HG03095 (cell line): ENCODE measurements around the gene FOXF1.

ENCODE experiments used
- ATAC-seq: cut with Tn5 transposase; IDR thresholded peaks from one replicate; pipeline ENCODE4 v1.9.1; 2021; ENCODE audit warnings: moderate library complexity; ENCODE audit not compliant: unreplicated experiment

FOXF1 gene

GRCh38 chr16:86515777-86516622 lies 5.7 kb downstream of the FOXF1 start:
- ATAC-seq = no peak

- ATAC-seq = no peak
Measured at GRCh38 chr16:86516623-86517003, 6.3 kb downstream of the FOXF1 start.

GRCh38 chr16:86517033-86517432 lies 6.7 kb downstream of the FOXF1 start:
- ATAC-seq = no peak

GRCh38 chr16:86517652-86518258 lies 7.4 kb downstream of the FOXF1 start:
- no peak for ATAC-seq

- no peak for ATAC-seq
Measured at GRCh38 chr16:86519007-86519648, 8.8 kb downstream of the FOXF1 start.

- ATAC-seq = no peak
Measured at GRCh38 chr16:86519649-86520316, 9.5 kb downstream of the FOXF1 start.

GRCh38 chr16:86520317-86521210 lies 10.2 kb downstream of the FOXF1 start:
- no peak for ATAC-seq

GRCh38 chr16:86521236-86522197 lies 11.2 kb downstream of the FOXF1 start:
- ATAC-seq = no peak

- ATAC-seq = no peak
Measured at GRCh38 chr16:86522634-86523033, 12.3 kb downstream of the FOXF1 start.

- ATAC-seq = no peak
Measured at GRCh38 chr16:86523166-86523740, 12.9 kb downstream of the FOXF1 start.

- no peak for ATAC-seq
Measured at GRCh38 chr16:86524029-86524428, 13.7 kb downstream of the FOXF1 start.

GRCh38 chr16:86525696-86526095 lies 15.4 kb downstream of the FOXF1 start:
- ATAC-seq = no peak

- no peak for ATAC-seq
Measured at GRCh38 chr16:86527366-86527765, 17.0 kb downstream of the FOXF1 start.

- no peak for ATAC-seq
Measured at GRCh38 chr16:86528061-86528929, 18.0 kb downstream of the FOXF1 start.

- ATAC-seq = no peak
Measured at GRCh38 chr16:86529160-86529559, 18.8 kb downstream of the FOXF1 start.

- no peak for ATAC-seq
Measured at GRCh38 chr16:86530251-86531190, 20.2 kb downstream of the FOXF1 start.

- no peak for ATAC-seq
Measured at GRCh38 chr16:86531191-86531545, 20.8 kb downstream of the FOXF1 start.
